HG03095 (cell line): ENCODE results near the gene ZCCHC13.
"Not testable (repeated sequence)": the region's sequence is repeated elsewhere in the genome, so short reads cannot be mapped to it uniquely, and the experiment has no call there.

Experiments
- ATAC-seq: cut with Tn5 transposase; IDR thresholded peaks from one replicate; pipeline ENCODE4 v1.9.1; 2021; ENCODE audit warnings: moderate library complexity; ENCODE audit not compliant: unreplicated experiment

ZCCHC13 gene

DNA sequence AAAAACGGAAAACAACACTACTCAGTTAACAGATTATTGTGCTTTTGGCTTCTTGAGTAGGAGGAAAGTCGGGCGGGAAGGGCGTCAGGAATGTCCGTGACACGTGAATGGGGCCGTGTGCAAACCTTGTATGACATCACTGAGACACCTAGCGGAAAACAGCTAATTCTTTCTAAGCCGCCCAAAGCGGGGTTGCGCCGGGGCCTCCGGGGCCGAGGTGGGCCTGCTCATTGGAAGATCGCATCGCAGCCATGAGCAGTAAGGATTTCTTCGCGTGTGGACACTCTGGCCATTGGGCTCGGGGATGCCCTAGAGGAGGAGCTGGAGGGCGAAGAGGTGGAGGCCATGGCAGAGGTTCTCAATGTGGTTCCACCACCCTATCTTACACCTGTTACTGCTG is at the start of gene ZCCHC13:
TSS of gene ZCCHC13 (plus strand) at position 165 of the 400 bp plus-strand sequence. CDS start at position 252, 87 bp downstream.
- ATAC-seq = no peak

DNA sequence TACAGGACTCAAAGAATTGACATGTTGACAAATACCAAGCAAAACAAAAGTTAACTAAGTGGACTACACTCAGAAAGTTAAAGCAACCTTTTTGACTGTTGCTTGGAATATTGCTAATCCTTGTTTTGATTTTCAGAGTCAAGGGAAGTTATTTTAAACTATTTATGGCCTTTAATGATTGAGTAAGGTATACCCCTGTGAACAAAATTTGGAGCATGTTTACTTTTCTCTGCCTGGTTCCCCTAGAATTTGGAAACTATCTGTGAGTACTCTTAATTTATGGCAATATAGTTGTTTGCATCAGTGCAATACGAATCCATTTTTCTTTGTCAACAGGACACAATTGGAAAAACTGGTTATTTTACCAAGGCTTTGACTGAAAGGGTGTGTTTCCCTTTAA is 45.9 kb upstream of the ZCCHC13 start:
- ATAC-seq = not testable (repeated sequence)

DNA sequence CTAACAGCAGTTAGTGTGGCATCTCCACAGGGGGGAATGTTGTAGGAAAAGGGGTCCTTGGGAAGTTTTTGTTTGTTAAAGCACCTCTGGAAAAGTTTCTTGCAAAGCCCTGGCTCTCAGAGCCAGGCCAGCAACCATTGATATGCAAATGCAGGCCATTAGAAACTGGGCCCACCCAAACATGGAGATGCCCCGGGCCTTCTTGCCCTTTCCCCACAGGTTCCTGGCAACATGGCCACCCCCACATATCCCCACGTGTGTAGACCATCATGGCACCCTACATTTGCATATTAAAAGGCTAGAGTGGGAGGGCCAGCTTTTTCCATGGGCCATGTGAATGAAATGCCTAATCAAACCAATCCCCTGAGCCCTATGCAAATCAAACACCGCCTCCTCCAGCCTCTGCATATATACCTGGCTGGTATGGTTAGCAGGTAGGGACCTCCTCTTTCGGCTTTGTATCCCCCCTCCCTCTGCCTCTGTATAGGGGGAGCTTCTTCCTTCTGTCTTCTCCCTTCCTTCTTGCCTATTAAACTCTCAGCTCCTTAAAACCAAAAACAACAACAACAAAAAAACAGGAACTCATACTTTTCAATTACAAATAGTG is 44.0 kb upstream of the ZCCHC13 start:
- ATAC-seq = no peak

DNA sequence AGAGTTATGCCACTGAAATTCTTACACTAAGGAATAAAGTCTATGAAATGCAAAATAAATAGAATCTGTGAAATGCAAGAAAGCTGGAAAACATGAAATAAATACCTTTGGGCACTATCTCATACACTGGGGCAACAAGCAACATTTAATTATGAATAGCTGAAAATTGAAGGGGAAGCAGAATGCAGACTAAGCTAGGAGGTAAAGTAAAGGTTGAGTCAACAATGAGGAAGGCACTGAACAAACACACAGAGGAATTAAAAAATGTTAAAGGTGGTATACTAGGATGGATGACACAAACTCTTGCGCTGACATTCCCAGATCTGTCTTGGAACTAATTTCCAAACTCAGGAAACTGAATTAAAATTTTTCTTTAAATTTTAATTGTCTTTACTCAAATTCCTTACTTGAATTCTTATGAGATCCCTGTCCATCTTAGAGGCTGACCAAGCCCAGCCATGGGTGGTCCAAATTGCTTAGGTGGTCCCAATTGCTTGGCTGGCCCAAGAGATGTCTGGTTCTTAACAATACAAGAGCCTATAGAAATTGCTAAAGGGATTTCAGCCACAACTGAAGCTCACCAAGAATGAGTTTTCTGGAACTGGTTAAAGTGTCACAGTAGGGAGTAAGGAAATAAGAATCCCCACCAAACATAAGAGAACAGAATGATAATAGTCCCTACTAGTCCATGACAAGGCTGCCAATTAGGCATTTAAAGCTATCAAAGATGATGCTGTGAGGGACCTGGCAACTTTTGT is 41.3 kb upstream of the ZCCHC13 start:
- no peak for ATAC-seq

DNA sequence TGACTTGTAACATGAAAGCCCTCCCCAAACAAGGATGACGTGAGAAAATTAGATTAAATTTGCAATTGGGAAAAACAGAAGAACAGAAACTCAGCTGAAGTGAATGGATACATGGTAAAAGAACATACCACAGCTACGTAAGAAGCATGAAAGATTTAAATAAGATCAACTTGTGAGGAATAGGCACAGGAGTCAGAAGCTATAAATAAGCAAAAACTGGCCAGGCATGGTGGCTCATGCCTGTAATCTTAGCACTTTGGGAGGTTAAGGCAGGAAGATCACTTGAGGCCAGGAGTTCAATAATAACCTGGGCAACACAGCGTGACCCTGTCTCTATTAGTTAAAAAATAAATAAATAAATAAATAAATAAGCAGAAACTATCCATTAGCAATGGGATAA is 33.6 kb upstream of the ZCCHC13 start:
- ATAC-seq = no peak

DNA sequence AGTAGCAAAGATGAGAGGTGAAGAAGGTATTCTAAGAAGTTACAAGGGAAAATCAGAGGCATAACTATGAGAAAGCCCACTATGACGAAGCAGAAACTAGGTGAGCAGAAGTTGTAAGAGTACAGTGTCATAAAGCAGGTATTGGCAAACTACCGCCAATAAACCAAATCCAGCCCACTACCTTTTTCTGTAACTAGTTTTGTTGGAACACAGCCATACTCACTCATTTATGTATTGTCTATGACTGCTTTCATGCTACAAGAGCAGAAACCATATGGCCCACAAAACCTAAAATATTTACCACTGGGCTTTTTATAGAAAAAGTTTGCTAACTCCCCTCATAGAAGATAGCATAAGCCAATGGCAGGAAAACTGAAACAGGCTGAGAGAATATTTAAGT is 31.8 kb upstream of the ZCCHC13 start:
- peak; percentile 81 for ATAC-seq

DNA sequence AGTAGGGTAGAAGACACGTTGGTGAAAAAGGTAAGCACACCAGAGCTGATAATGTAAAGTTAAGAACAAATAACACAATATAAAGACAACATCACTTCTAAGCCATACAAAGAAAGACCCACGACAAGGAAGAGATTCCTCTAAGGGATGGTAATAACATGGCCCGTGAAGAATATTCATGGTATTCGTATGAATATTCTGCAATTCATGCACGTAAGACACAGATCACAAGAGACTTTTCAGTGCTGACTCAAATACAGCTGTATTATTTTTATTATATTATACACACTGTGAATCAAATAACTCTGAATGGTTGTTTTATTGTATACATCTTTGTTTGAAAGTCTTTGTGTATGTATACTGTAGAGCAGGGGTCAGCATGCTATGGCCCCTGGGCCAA is 29.5 kb upstream of the ZCCHC13 start:
- ATAC-seq = no peak

DNA sequence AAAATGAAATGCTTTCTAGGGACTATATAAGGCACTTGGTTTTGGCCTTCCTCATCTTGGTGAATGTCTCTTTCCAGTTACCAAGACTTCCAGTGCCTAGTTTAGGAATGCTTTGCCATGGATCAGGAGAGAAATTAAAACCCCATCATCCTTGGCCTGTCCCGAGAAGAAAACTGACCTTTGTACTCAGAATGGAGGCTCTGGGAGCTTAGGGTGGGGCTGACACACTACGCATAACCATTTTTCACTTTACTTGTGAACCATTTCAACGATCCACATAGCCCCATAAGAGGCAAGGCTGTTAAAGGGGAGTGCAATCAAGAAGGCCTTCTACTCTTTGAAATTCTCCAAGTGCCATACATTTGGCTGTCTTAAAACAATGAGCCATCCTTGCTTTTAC is 26.7 kb upstream of the ZCCHC13 start:
- no peak for ATAC-seq

DNA sequence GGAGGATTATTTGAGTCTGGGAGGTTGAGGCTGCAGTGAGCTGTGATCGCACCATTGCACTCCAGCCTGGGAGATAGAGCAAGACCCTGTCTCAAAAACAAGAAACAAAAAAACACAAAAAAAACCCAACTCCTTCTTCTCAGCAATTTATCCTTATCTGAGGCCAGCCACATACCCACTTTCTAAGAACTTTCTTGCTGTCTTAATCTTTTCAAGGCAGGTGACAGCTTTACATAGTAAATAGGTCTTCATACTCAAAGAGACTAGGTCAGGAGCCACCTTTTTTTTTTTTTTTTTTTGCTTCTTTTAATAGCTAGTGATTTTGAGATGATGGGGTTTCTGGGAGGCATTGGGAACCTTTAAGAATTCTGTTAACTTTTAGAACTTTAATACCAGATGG is 26.1 kb upstream of the ZCCHC13 start:
- no peak for ATAC-seq

DNA sequence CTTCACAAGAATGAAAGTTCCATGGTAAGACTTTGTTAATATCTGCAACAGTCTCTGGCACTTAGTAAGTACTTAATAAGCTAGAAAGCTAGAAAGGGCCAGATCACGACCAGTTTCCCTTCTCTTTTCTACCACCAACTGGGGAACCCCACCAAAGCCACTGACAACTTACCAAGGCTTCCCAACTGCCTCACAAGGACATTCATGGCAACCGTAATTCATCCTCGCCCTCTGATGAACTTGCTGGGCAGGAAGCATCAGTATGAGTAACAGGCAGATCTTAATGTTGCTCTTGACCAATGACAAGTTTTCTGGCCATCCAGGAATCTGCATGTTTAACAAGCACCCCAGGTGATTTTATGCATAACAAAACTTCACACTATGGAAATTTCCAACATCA is 23.2 kb upstream of the ZCCHC13 start:
- peak; percentile 67 for ATAC-seq

DNA sequence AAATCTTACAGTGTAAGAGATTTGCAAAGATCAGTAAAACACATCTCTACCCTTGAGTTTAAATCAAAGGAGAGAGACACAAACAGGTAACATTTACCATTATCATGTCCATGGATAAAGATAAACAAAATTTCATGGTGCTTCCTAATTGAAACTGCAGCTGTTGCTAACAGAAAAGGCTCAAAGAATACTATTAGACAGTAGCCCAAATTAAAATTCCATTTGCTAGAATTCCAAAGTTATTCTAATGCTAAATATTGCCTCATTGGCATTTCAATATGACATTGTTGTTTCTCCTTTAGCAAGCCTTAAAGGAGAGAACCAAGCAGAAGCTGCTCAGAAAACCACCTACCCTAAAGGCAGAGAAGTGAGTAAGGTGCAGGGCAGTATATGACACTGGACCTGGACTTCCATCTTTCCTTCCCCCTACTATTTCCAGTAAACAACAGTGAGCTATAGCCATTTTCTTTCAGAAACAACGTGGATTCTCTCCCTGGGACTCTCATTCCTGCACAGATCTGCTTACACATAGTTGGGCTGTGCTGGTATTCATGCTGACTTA is 19.5 kb upstream of the ZCCHC13 start:
- no peak for ATAC-seq

DNA sequence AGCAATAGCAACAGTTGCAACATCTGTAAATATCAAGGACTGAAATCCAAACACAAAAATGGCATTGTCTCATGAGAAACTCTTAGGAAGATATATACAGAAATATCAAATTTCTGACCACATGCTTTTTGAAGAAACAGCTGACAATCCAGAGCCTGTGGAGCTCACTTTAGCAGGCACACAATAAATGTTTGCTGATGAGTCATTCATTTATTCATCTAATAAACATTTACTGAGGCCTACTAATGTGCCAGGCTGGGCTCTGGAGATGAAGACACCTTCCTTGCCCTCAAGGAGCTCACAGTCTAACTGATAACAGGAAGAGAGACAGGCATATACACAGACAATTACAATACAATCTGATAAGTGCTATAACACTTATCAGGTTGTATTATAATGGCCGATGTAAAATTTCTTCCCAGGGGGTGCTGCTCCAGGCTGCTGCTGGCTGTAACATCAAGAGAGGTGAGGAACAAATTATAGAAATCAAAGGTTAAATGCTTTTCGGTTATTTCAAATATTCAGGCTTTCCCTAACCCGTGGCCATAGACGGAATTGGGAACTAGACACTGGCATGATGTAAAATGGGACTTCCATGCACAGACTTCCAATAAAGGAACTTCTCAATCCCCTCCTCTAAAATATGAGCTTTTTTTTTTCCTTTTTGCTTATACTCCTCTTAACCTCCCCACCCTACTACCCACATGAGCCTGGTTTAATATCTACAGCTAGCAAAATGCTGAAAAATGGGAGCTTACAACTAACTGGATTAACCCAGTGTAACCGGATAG is 16.8 kb upstream of the ZCCHC13 start:
- ATAC-seq = no peak

DNA sequence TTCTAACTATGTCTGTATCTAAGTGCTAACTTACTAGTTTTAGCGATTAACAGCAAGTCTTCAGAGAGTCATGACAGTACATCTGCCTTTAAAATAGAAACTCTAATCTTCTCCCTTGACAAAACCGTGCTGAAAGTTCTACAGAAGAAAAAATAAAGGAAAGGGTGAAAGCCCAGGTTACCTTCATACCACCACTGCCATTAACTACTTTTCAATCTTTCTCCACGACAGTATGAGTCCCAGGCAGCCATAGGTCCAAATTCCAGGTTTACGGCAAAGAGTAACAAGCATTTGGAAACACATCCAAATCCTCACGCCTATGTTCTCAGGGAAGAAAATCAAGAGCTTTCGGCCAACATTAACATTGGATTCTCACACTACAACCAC is 12.4 kb upstream of the ZCCHC13 start:
- no peak for ATAC-seq

DNA sequence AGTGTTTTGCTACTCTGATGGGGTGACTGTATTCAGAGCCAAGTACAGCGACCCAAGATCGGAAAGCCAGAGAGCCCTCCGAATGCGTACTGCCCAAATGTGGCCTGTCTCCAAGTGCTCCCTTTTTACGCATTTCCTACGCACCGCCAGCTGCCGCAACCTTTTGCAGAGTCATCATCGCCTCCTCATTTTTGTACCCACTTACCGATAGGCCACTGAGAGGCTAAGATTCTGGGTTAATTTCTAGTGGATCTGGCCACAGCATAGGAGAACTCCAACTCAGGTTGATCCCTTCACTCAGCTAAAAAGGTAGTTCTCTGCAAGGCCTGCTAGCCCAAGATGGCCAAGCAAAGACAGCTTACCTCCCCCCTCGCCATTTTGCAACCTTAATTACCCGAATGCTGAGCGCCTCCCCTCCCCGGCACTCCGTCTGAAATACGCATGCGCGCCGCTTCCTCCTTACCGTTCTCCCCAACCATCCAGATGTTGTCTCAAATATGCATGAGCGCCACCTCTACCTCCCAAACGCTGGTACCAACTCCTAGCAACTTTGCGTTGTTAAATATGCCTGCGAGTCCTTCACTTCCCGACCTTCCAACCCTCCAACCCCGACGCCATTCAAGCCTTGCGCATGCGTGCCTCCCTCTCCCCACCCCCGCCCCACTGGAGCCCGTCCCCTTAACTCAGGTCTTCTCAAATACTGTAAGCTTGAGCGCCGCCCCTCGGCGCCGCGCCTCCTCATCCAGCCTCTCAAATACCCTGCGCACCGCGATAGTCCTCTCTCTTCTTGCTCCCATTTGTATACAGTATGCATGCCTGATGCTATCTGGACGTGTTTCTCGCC is 11.8 kb upstream of the ZCCHC13 start:
- peak; percentile 84 for ATAC-seq

DNA sequence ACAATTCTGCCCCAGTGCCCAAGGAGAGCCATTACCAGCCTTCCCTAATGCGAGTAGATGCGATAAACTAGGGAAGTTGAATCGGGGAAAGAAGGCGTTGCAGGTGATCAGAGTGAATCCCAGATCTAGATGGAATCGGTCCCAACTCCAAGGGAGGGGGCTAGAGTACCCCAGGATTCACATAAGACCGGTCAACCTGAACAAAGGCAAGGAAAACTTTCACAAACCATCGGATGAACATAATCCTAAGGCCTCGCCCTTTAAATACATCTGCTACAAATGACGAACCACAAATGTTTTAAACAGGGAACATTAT is 11.2 kb upstream of the ZCCHC13 start:
- no peak for ATAC-seq

DNA sequence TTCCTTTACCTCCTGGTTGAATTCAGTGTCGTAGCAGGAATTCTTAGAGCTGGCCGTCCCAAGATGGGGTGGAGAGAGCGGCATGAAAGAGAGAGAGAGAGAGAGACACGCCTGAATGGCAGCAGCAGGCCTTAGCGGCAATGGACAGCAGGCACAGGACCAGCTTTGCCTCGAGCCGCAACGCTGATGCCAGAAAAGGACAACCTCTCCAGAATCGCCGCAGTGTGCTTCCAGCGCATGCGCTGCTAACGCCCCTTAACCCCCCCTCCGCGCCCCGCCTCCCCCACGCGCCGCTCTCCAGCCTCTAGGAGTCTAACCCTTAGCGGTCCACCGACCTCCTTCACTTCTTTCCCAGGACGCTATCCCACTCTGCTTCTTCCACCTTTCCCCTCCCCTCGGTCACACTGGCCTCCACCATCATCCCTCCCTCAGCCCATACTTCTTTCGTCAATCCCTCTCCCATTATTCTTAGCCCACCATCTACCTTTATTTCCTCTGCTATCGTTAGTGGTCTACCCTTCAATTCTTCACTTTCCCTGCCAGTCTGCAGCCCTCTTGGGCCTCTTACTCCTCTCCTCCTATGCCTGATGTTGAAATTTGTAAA is 10.5 kb upstream of the ZCCHC13 start:
- no peak for ATAC-seq

DNA sequence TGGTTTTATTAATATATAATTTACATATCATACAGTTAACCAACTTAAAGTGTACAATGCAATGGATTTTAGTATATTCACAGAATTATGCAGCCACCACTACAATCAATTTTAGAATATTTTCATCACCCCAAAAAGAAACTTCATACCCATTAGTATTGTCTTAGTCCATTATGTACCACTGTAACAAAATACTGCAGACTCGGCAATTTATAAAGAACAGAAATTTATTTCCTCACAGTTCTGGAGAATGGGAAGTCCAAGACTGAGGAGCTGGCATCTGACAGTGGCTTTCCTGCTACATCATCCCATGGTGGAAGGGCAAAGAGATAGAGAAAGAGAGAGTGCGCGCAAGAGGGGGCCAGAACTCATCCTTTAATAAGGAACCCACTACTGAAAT is 8.9 kb upstream of the ZCCHC13 start:
- no peak for ATAC-seq

DNA sequence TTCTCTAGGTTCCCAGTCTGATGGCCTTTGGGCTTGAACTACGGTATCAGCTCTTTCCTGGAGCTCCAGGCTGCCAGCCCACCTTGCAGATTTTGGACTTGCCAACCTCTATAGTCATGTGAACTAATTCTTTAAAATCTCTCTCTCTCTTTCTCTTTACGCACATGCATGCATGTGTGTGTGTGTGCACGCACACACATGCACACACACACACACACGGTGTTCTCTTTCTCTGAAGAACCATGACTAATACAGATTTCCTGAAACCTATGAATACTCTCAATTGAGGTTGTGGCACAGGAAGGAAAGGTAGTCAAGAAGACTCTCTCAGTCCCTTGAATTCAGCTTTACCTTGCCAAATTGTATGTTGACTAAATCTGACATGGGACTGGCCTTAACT is 6.2 kb upstream of the ZCCHC13 start:
- ATAC-seq = no peak

DNA sequence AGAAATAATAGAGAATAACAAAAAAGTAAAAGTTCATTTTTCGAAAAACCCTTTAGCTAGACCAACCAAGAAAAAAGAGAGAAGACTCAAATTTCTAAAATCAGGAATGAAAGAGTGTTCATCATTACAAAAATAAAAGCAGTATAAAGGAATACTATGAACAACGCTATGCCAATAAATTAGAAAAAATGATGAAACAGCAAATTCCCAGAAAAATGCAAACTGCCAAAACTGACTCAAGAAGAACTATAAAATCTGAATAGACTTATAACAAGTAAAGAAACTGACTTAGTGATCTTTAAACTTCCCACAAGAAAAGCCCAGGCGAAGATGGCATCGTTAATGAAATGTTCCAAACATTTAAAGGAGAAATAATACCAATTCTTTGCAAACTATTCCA is 3.1 kb upstream of the ZCCHC13 start:
- ATAC-seq = no peak

DNA sequence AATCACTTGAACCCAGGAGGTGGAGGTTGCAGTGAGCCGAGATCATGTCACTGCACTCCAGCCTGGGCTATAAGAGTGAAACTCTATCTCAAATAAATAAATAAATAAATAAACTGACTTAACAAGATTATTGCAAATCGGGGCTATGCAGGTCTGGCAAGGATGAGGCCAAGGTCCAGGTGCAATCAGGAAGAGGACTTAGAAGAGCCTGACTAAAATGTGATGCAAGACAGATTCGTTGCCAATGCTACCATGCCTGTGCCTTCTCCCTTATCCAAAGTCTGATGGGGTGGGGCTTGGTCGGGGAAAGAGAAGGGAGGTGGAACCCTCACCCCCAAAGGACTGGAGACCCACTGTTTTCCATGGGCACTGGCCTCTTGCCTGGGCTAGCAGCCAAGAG is 14.7 kb downstream of the ZCCHC13 start:
- ATAC-seq = no peak

DNA sequence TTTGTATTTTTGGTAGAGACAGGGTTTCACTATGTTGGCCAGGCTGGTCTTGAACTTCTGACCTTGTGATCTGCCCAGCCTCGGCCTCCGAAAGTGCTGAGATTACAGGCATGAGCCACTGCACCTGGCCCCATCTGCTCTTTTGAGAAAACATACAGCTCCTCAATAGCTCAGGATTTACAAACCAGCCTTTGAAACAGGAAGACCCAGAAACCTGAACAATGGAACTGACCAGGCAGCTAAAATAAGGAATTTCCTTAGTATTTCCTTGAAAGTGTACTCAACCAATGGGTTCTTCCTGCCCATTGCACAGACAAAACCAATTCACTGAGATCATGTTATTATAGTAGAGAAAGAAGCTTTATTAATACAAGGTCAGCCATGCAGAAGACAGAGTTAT is 15.3 kb downstream of the ZCCHC13 start:
- ATAC-seq = not testable (repeated sequence)
